ENCODE data around the gene RGS14.
A peak's percentile ranks its signal among the peaks of the same experiment; 100 is the strongest.

RGS14 gene, protein sequence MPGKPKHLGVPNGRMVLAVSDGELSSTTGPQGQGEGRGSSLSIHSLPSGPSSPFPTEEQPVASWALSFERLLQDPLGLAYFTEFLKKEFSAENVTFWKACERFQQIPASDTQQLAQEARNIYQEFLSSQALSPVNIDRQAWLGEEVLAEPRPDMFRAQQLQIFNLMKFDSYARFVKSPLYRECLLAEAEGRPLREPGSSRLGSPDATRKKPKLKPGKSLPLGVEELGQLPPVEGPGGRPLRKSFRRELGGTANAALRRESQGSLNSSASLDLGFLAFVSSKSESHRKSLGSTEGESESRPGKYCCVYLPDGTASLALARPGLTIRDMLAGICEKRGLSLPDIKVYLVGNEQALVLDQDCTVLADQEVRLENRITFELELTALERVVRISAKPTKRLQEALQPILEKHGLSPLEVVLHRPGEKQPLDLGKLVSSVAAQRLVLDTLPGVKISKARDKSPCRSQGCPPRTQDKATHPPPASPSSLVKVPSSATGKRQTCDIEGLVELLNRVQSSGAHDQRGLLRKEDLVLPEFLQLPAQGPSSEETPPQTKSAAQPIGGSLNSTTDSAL
- 116 to 158 reads per million in 2 donors for total RNA-seq

DNA sequence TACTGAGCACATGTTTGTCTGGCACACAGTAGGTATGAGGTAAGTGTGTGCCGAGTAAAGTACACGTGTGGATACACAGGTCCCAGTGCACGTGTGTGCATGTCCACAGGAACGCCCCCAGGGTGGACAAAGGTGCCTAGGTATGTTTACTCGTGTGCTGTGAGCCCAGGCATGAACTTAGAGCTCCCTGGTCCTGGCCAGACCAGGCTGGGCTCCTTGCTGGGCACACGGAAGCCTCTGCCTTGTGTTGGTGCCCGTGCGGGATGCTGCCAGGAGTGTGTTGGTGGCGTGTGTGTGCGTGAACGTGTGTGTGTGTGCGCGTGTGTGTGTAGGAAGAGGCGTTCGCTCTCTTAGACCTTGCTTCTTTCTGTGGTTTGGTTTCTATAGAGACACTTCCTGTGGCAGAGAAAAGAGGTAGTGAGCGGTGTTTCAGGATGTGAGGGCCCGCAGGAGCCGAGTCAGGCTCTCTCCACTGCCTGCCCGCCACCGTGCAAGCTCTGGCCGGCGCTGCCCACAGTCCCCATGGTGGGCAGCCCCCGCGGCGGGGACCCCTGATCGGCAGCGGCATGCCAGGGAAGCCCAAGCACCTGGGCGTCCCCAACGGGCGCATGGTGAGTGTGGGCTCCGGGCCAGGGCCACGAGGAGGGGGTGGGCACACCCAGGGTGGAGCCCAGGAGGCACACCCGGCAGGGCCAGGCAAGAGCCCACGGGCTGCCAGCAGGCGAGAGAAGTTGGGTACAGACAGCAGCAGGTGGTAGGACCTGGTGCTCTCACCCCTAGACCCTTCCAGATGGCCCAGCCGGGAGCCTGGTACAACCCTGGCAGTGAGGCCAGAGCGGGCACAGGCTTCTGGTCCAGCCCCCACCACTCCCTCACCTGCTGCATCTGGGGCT lies at the start of gene RGS14:
Gene RGS14 (plus strand): TSS at position 466 of the 893 bp plus-strand sequence. CDS start 101 bp downstream, at position 567.
- peak; percentile 39 for DNase-seq

- no peak for DNase-seq
Measured at GRCh38 chr5:177308740-177309139, 49.0 kb upstream of the RGS14 start.

DNA sequence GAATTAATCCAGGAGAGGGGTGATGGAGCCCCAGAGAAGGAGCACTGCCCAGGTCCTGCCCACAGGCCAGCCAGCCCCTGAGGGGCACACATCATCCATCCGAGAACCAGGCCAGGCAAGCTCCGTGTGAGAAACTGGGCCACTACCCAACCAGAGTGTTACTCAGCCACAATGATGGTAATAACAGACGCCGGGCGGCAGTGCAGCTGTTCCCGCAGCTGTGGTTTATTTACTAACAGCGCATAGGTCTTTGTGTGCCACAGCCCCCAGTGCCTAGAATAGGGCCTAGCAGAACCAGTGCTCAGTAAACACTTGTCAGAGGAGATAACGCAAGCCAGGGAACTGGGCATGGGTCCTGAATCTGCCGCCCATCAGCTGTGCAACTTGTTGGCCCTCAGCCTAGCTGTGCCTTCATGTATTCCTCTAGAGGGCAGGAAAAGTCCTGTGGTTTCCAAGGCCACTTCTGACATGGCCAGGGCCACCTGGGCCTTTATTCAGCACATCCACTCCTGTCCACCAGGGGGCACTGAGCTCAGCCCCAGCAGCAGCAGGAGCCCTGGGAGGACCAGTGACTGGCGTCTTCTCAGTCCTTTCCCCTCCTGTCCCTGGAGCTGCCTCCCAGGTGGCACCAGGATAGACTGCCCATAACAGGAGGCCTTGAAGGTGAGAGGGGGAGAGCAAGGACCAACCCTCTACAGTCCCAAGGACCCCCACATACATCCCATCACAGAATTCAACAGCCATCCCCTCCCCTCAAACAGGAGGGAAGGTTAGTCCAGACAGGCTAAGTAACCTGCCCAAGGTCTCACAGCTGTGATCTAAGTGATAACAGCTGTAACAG lies 48.2 kb upstream of the RGS14 start:
- DNase-seq = no peak

GRCh38 chr5:177310332-177310731 lies 47.4 kb upstream of the RGS14 start:
- DNase-seq = no peak

- DNase-seq = no peak
Measured at GRCh38 chr5:177310757-177311391, 46.9 kb upstream of the RGS14 start.

DNA sequence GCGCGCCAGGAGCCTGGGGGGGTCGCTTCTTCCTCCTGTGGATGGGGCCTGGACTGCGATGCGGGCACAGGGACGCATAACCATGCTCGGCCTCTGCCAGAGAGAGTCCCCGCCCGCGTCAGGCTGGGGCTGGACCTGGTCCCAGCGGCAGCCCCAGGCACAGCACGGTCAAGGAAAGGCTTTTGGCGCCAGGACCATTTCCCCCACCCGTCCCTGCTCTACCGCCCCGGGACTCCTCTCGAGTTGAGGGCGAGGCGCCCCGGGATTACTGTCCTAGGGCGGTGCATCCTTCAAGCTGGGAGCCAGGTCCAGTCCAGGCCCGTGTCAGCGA lies 46.4 kb upstream of the RGS14 start:
- DNase-seq = no peak

DNA sequence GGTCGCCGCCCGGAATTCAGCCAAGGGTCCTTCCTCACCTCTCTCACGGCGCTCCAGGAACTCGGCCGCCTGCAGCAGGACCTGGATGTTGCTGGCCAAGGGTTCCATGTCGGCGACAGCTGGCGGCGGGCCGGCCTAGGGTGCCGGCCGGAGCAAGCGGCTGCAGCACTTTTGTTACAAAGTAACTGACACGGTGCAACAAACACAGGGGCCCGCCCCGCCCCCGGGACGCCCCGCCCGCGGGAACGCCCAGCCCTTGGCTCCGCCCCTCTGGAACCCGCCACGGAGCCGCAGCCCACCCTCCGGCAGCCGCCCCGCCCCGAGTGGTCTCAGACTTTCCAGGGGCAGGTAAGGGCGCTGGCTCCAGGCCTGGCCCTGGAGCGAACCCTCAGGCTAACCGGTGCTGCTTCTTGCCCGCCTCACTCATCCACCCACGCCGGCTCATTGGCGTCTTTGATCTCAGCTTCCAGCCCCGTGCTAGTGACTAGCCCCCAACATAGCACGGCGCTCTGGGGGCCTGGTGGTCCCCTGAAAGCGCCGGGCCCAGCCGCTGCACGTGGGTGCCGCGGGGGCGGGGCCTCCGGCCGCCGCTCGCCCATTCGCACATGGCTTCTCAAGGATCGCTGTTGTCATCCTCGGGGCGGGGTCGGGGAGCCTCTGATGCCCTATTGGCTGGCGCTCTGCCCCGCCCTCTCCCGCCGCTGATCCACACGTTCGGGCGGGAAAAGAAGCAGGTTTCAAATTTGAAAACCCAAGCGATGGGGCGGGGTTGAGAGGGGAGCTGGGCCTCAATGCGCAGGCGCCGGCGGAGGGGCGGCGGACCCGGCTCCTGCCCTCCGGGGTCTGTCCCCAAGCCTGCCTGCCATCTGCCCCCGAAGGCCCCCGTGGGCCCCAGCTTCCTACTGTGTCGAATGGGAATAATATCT lies 45.7 kb upstream of the RGS14 start, which contains the start of gene MXD3:
Gene MXD3 (minus strand): TSS at position 176 of the 926 bp plus-strand sequence. CDS start 68 bp downstream, at position 108.
- peak; percentile 78 for DNase-seq

DNA sequence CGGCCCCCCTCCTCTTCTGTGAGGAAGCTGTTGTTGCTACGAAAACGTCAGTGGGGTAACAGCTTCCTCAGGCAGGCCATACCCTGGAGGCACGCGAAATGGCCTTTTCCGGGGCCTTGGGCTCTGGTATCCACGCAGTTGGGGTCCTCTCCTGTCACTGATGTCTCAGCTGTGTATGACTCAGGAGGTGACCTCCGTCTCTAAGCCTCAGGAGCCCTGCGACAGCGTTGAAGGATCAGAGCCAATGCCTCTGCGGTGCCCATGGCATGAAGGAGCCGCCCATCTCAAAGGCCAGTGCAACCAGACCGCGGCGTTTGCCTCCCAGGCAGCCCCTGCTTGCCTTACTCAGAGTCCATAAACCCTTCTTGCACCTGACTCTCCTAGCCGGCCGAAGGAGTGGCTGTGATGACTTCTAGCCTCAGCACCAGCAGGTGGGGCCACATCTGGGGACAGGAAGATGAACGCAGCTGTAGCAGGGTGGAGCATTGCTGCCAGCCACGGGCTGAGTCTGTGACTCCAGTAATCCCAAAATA lies 45.0 kb upstream of the RGS14 start:
- no peak for DNase-seq

DNA sequence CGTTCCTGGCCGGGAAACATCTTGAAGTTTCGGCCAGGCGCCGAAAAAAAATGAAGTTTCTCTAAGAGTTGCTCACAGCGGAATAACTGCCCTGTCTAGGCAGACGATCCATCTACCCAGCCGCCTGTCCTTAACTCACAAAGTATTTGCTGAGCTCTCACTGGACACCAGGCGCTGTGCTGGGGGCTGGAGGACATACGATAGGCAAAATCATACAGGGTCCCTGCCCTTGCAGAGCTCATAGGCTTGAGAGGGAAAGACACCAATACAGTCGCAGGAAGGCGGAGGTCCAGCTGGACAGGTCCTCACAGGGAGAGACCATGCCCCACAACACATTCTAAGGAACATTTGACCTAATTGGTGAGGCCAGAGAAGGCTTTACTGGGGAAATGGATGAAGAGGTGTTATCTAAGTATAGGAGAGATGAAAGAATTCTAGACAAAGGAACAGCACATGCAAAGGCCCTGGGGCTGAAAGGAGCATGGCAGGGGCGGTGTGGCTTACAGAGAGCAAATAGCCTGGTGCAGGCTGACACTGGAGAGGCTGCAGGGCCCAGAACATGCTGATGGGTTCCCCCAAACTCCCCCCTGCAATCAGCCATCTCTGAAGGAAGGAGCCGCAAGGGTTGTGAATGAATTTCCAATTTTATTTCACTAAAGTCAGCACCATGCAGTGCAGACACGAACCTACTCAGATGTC lies 44.0 kb upstream of the RGS14 start:
- DNase-seq = no peak

DNA sequence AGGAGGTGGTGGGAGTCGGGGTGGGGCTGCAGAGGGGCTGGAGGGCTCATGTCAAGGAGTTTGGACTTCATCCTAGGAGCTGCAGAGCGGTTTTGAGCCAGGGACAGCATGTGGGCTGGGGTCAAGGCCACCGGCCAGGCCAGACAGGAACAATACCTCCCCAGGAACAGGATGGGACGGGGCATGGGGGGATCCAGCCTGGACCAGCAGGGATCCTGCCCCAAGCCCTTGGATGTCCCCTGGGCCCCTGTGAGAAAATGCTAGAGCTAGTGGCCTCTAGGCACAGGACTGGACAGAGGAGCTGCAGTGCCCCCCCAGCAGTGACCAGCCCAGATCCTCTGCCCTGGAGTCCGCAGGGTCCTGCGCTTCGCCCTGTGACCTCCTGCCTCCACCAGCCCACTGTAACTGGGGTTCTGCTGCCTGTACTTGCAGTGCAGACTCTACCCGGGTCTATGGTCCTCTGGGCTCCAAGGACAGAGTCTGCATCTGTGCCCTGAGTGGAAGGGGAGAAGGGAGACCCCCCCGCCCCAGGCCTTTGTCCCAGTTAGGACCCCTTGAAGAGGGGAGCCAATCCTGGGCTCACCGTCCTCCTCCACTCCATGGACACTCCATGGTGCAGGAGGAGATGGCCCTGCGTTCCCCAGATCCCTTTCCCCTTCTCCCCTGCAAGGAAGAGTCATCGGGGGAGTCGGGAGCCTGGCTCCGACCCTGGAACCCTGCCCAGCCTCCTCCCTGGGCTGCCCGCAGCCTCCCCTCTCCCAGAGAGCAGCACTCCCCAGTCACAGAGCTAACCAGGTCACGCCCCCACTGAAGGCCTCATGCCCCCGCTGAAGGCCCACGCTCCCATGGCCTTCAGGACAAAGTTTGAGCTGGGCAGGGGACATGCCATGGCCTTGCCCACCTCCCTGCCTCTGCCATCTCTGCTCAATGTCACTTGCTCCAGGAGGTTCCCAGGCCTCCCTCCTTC lies 43.1 kb upstream of the RGS14 start:
- no peak for DNase-seq

DNA sequence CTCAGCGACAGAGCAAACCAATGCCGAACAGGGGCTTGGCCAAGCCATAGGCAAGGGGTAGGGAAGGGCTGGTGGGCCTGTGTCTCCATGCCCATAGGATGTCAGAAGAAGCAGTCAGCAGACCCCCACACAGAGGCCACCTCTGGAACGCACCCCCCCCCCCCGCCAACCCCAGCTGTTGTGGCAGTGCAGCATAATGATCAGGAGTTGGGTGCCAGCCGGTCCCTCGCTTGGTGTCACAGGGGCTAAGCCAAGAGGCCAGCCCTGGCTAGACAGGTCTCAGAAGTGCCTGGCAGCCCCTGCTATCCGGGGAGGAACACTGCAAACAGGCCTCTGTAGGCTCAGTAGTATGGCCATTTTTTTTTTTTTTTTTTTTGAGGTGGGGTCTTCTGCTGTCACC lies 42.3 kb upstream of the RGS14 start:
- DNase-seq = no peak

DNA sequence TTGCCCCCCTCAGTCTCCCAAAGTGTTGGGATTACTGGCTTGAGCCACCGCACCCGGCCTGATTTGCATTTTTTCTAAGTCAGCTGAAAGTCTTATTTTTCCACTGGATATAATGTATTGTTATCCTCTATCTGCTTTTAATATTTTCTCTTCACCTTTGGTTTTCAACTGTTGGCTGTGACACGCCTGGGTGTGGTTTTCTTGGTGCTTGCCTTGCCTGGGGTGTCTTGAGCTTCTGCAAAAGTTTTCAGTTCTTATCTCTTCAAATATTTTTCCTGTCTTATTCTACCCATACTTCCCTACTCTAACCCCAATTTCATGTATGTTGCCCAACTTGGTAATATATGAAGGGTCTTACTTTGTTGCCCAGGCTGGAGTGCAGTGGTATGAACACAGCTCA lies 41.7 kb upstream of the RGS14 start:
- no peak for DNase-seq

GRCh38 chr5:177317959-177318377 lies 39.8 kb upstream of the RGS14 start:
- DNase-seq = no peak

DNA sequence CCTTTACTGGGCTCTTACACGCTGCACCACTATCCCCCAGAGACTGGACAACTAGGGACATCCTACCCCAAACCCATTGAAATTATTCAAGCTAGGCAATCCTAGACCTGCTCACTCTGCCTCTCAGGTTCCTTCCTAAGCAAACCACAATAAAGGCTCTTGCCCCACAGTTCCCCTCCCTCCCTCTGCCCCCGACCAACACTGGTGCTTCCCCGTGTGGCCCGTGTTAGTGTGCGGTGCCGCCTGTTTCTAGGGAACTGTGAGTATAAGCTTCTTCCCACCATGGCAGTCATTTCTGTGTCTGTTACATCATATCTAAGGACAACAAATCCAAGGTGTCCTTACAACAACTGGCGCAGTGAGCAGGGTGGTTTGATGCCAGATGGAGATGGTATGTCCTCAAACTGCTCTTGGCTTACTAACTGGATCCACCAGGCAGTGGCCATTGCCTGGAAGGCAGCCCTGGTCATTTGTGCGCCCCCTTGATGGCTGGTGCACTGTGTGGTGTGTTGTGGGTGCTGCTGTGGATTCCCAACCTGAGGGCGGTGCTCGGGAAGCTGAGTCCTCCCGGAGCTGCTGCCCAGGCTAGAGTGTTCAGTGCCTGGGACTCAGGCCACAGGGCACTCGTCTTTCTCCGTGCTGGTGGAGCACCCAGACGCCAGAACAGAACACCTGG lies 37.7 kb upstream of the RGS14 start:
- DNase-seq = no peak

- no peak for DNase-seq
Measured at GRCh38 chr5:177320879-177321278, 36.8 kb upstream of the RGS14 start.

DNA sequence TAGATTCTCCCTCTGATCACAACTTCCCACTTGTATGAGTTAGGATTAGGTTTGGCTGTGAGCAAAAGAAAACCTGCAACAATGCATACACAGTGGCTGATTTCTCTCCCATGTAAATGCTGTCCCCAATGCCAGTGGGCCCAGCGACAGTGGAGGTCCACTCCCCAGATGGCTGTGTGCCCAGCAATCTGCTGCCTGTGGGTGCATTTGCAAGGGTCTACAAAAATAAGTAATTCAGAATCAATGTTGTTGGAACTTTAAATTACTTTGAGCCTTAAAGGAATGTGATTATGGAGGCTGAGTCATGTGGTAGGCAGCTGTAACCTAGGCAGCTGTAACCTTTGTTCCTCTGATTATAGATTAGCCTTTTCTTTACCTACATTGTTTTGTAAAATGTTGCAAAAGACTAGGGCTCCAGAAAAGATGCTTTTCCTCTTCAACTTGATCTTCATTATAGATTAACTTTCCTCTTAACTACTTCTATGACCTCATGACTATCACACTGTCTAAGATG lies 31.8 kb upstream of the RGS14 start:
- no peak for DNase-seq

All from activated gamma-delta T cell (primary cell).